Prostate gland (tissue), 2 donors: ENCODE results near the gene STRIP1. TPM values are rescaled to one million over a fixed set of nuclear protein-coding genes. Genes with fewer than 3 reads are reported as not detected.
A peak's percentile ranks its signal among the peaks of the same experiment; 100 is the strongest.

Experiments
- DNase-seq: peaks from one replicate; pipeline ENCODE4 v3.0.0-alpha.2; 2019; ENCODE audit warnings: low spot score
- H3K27ac ChIP-seq, 2 donors: fragments of 200-600 bp; sonication (generic); 2 replicates each; pipeline ENCODE4 v1.5.1; 2017 to 2019
- H3K27me3 ChIP-seq: fragments of 200-600 bp; sonication (generic); replicated peaks from 2 replicates; pipeline ENCODE4 v1.5.1; 2019; ENCODE audit not compliant: insufficient read depth
- H3K36me3 ChIP-seq, 2 donors: fragments of 200-600 bp; sonication (generic); 1 replicate in 1 of 2; 2 replicates in 1 of 2; pipeline versions ENCODE4 v1.5.1 to v1.8.1; 2017 to 2019
- H3K4me1 ChIP-seq: fragments of 200-600 bp; sonication (generic); replicated peaks from 2 replicates; pipeline ENCODE4 v1.5.1; 2019
- H3K4me3 ChIP-seq, 2 donors: fragments of 200-600 bp; sonication (generic); 2 replicates each; pipeline ENCODE4 v1.5.1; 2017 to 2019
- H3K9me3 ChIP-seq: fragments of 200-600 bp; sonication (generic); 2 replicates; pipeline ENCODE4 v1.5.1; 2017
- CTCF ChIP-seq, 4 experiments: fragments of 200-600 bp in 2 of 4; fragments of 450-650 bp in 2 of 4; sonication (generic) in 2 of 4; IDR thresholded peaks; 1 replicate in 3 of 4; 2 replicates in 1 of 4; pipeline ENCODE4 v1.5.1; 2016 to 2019; ENCODE audit warnings: antibody characterized with exemption in 4 of 4, mild to moderate bottlenecking in 2 of 4, moderate library complexity in 2 of 4
- POLR2A ChIP-seq: fragments of 450-650 bp; IDR thresholded peaks from one replicate; pipeline ENCODE4 v1.6.1; 2016; ENCODE audit warnings: antibody characterized with exemption, mild to moderate bottlenecking
- POLR2AphosphoS5 ChIP-seq: sonication (generic); formaldehyde crosslinking; IDR thresholded peaks from one replicate; pipeline ENCODE4 v1.6.1; 2017; ENCODE audit warnings: antibody characterized with exemption
- WGBS: methylation state at CpG from one replicate; pipeline ENCODE4 v1.1.5; 2018; 5-methylcytosine and 5-hydroxymethylcytosine counted together
- intact Hi-C: fragments of 100-400 bp; cut with DNase I; formaldehyde crosslinking; loops from one replicate; pipeline ENCODE4 v1.14.2; 2022
- total RNA-seq, 2 donors: library from RNA; depleted of rRNA; stranded (reverse); fragments of >200 nt; gene quantifications; one replicate each; pipeline ENCODE4 v1.1.0, GENCODE V29; 2016

The STRIP1 gene
- total RNA-seq, 2 donors from 2014 or later, result 36.8 to 73.2 TPM

- Histone ChIP-seq H3K27ac (no peak overlapping the region), H3K36me3 (peaks cover 3 to 6% of the 10 kb centered on the region in 2 donors), H3K27me3 (no peaks in the 10 kb centered on the region), H3K9me3 (no peaks in the 10 kb centered on the region), H3K4me1 (no peaks in the 10 kb centered on the region), H3K4me3 (no peak overlapping the region)
- DNase-seq, result peak; percentile 54
- intact Hi-C loops, result loop anchor here (5.0 kb wide), 1 partner anchor 54 kb away; no protein-coding TSS in a partner anchor
- 67% methylated on average over 16 of the region's 16 CpGs for WGBS
- TF ChIP-seq POLR2AphosphoS5 (no peak), CTCF (IDR thresholded peaks at IDR 0.05) (peak; percentile 67 to 88 (median 81))
Measured at GRCh38 chr1:110053552-110054428, 19.4 kb downstream of the STRIP1 start.

GRCh38 chr1:110055493-110056284 is 21.3 kb downstream of the STRIP1 start:
- H3K27ac ChIP-seq, result no peak overlapping the region
- intact Hi-C loops, result no loop called here
- H3K27me3 ChIP-seq, result no peaks in the 10 kb centered on the region
- no peak for TF ChIP-seq CTCF (IDR thresholded peaks at IDR 0.05)
- no peak for TF ChIP-seq POLR2AphosphoS5
- WGBS, result 67% methylated on average over 5 of the region's 5 CpGs
- peaks cover 3 to 6% of the 10 kb centered on the region in 2 donors for H3K36me3 ChIP-seq
- DNase-seq, result no peak
- no peaks in the 10 kb centered on the region for H3K4me1 ChIP-seq
- no peak overlapping the region for H3K4me3 ChIP-seq
- no peaks in the 10 kb centered on the region for H3K9me3 ChIP-seq

- DNase-seq, result no peak
- intact Hi-C loops, result no loop called here
- Histone ChIP-seq H3K4me1 (no peaks in the 10 kb centered on the region), H3K27ac (no peak overlapping the region), H3K27me3 (no peaks in the 10 kb centered on the region), H3K9me3 (no peaks in the 10 kb centered on the region), H3K4me3 (no peak overlapping the region), H3K36me3 (peaks cover 3 to 6% of the 10 kb centered on the region in 2 donors)
- TF ChIP-seq POLR2A, result no peak
- no peak for TF ChIP-seq POLR2AphosphoS5
- no peak for TF ChIP-seq CTCF (IDR thresholded peaks at IDR 0.05)
- 84% methylated on average over 4 of the region's 4 CpGs for WGBS
Measured at GRCh38 chr1:110056285-110056683, 21.9 kb downstream of the STRIP1 start.

DNA sequence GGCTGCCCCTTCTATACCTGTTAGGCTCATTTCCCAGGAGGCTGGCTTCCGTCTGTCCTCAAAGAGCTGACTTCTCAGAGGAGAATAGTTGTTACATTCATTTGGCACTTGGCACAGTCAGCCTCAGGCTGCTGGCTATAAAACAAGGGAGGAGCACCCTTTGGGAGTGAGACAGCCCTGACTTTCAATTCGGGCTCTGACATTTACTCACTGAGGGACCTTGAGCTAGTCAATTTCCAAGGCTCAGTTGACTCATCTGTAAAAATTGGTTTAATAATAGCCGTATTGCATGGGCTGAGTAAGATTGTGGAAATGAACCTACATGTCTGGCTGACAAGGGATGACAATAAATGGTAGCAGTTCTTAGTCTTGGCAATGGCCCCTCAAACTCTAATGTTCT is 22.4 kb downstream of the STRIP1 start:
- Histone ChIP-seq H3K9me3 (no peaks in the 10 kb centered on the region), H3K27ac (no peak overlapping the region), H3K27me3 (no peaks in the 10 kb centered on the region), H3K36me3 (peaks cover 3 to 4% of the 10 kb centered on the region in 2 donors), H3K4me1 (no peaks in the 10 kb centered on the region), H3K4me3 (no peak overlapping the region)
- intact Hi-C loops, result no loop called here
- WGBS, result 48% methylated on average over 3 of the region's 3 CpGs
- TF ChIP-seq POLR2A (no peak), CTCF (IDR thresholded peaks at IDR 0.05) (no peak), POLR2AphosphoS5 (no peak)
- no peak for DNase-seq
